Fibroblast of lung (primary cell): ENCODE results near the gene C5orf34. TPM values are rescaled to one million over a fixed set of nuclear protein-coding genes. Genes with fewer than 3 reads are reported as not detected.
A peak's percentile ranks its signal among the peaks of the same experiment; 100 is the strongest.

Experiments used
- DNase-seq, 2 donors: peaks; one replicate each; pipeline versions ENCODE4 v3.0.0 to v3.0.0-alpha.2; 2010; ENCODE audit warnings: low read depth in 2 of 2
- H2AFZ ChIP-seq: 2 replicates; pipeline ENCODE4 v1.5.1; 2012; ENCODE audit warnings: low read length, control low read depth, inconsistent platforms
- H3K27ac ChIP-seq: 2 replicates; pipeline ENCODE4 v1.5.1; 2011; ENCODE audit warnings: low read length, control low read depth; ENCODE audit not compliant: insufficient read depth
- H3K27me3 ChIP-seq: 2 replicates; pipeline ENCODE4 v1.5.1; 2011; ENCODE audit warnings: mild to moderate bottlenecking, low read length; ENCODE audit not compliant: control insufficient read depth, insufficient read depth
- H3K36me3 ChIP-seq: 2 replicates; pipeline ENCODE4 v1.5.1; 2011; ENCODE audit warnings: low read length; ENCODE audit not compliant: control insufficient read depth, insufficient read depth
- H3K4me1 ChIP-seq: 2 replicates; pipeline ENCODE4 v1.5.1; 2011; ENCODE audit warnings: low read length; ENCODE audit not compliant: control insufficient read depth, insufficient read depth; ENCODE audit errors: extremely low read depth
- H3K4me2 ChIP-seq: 2 replicates; pipeline ENCODE4 v1.5.1; 2011; ENCODE audit warnings: low read length, control low read depth; ENCODE audit not compliant: insufficient read depth; ENCODE audit errors: extremely low read depth
- H3K4me3 ChIP-seq, 4 experiments: fragments of 200-600 bp in 1 of 4; sonication (generic) in 1 of 4; replicated peaks in 1 of 4; 2 replicates each; pipeline ENCODE4 v1.5.1; 2011 to 2016; ENCODE audit warnings: low read length in 4 of 4, low read depth in 3 of 4, mild to moderate bottlenecking in 3 of 4, control low read depth in 2 of 4, inconsistent platforms in 1 of 4, mixed read lengths in 1 of 4; ENCODE audit not compliant: insufficient read depth in 1 of 4; ENCODE audit errors: control extremely low read depth in 1 of 4
- H3K79me2 ChIP-seq: 2 replicates; pipeline ENCODE4 v1.5.1; 2012; ENCODE audit warnings: mild to moderate bottlenecking, low read length, inconsistent platforms; ENCODE audit not compliant: control insufficient read depth, insufficient read depth
- H3K9ac ChIP-seq: 2 replicates; pipeline ENCODE4 v1.5.1; 2011; ENCODE audit warnings: mild to moderate bottlenecking, low read length, control low read depth; ENCODE audit not compliant: insufficient read depth
- H3K9me3 ChIP-seq: 2 replicates; pipeline ENCODE4 v1.5.1; 2012; ENCODE audit warnings: low read depth, low read length; ENCODE audit not compliant: control insufficient read depth, insufficient read depth
- H4K20me1 ChIP-seq: 2 replicates; pipeline ENCODE4 v1.5.1; 2011; ENCODE audit warnings: low read length; ENCODE audit not compliant: control insufficient read depth, insufficient read depth; ENCODE audit errors: extremely low read depth
- CTCF ChIP-seq, 2 donors: IDR thresholded peaks in 1 of 2; conservative IDR thresholded peaks in 1 of 2; 1 replicate in 1 of 2; 2 replicates in 1 of 2; pipeline ENCODE4 v1.5.1; 2011 to 2012; ENCODE audit warnings: low read length in 2 of 2, control low read depth in 1 of 2, inconsistent platforms in 1 of 2, low read depth in 1 of 2, mild to moderate bottlenecking in 1 of 2
- EZH2 ChIP-seq: IDR thresholded peaks from 2 replicates; pipeline ENCODE4 v1.5.1; 2012; ENCODE audit warnings: low read length, control low read depth, mild to moderate bottlenecking; ENCODE audit errors: missing control alignments
- polyA plus RNA-seq, 2 donors: library from polyadenylated mRNA; depleted of rRNA in 1 of 2; stranded (reverse) in 1 of 2; unstranded in 1 of 2; fragments of >200 nt; gene quantifications; 2 replicates each; pipeline ENCODE4 v1.2.1, GENCODE V29; 2011 to 2012; ENCODE audit warnings: missing spikeins in 1 of 2
- total RNA-seq: library from RNA; depleted of rRNA; stranded (reverse); fragments of >200 nt; gene quantifications from 2 replicates; pipeline ENCODE4 v1.2.1, GENCODE V29; 2014

C5orf34 gene
- total and polyA plus RNA-seq, 2 donors (not counting 1 experiment from before 2014, with no cell fraction given), result 2.9 to 4.1 TPM

DNA sequence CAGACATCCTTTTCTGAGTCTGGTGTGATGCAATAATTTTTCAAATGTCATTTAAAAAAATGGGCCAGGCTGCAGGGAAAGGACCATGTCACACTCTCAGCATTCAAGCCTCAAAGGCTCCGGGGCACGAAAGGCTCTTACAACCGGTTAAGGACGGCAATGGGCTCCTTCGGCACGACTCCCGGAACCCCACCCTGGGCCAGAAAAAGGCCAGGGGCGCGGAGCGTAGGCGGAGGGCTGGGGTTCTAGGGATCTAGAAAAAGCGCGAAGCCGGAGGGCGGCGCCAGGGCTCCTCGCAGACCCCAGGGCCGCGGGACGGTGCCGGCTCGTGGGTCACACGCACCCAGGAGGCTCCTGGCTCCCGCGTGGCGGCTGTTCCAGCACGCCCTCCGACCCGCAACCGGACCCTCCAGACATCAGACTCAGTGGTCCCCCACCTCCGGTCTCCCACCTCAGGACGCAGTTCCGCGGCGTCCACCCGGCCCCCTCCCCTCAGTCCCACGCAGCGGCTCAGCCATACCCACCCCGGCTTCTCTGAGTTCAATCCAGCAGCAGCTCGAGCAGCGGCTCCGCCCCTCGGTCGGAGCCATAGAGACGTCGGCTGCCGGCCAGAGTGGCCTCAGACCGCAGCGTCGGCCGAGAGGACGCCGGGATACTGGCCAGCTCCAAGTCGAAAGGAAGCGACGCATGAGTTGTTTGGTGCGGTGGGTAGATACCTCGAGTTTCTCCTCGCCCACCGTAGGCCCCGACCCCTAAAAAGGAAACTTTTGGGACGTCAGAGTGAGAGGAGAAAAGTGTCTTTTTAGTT lies 31.4 kb downstream of the C5orf34 start, which contains the start of gene TMEM267:
TSS of gene TMEM267 (minus strand) at position 568 of the 808 bp plus-strand sequence. CDS start 29,896 bp downstream, outside the sequence.
- H3K27ac ChIP-seq, result peak within 1 kb of the TSS; percentile 97
- DNase-seq, result peak; percentile 92 to 94
- no peaks in the 10 kb centered on the region for H3K4me1 ChIP-seq
- H3K4me2 ChIP-seq, result peak within 1 kb of the TSS; percentile 82
- TF ChIP-seq EZH2, result no peak
- TF ChIP-seq CTCF (conservative IDR thresholded peaks at IDR 0.05 in 1 of 2, IDR thresholded peaks at IDR 0.05 in 1 of 2; ENCODE audit: low read depth in 1 of 2, low read length in 2 of 2), result no peak
- no peaks in the 10 kb centered on the region for H3K27me3 ChIP-seq
- no peaks in the 10 kb centered on the region for H3K9me3 ChIP-seq
- H3K9ac ChIP-seq, result peak within 1 kb of the TSS; percentile 91
- no peaks in the 10 kb centered on the region for H4K20me1 ChIP-seq
- peak within 1 kb of the TSS; percentile 76 for H2AFZ ChIP-seq
- no peaks in the 10 kb centered on the region for H3K36me3 ChIP-seq
- H3K79me2 ChIP-seq, result peaks cover 20% of the 10 kb centered on the region
- peak within 1 kb of the TSS; percentile 73 to 92 (median 88) for H3K4me3 ChIP-seq

DNA sequence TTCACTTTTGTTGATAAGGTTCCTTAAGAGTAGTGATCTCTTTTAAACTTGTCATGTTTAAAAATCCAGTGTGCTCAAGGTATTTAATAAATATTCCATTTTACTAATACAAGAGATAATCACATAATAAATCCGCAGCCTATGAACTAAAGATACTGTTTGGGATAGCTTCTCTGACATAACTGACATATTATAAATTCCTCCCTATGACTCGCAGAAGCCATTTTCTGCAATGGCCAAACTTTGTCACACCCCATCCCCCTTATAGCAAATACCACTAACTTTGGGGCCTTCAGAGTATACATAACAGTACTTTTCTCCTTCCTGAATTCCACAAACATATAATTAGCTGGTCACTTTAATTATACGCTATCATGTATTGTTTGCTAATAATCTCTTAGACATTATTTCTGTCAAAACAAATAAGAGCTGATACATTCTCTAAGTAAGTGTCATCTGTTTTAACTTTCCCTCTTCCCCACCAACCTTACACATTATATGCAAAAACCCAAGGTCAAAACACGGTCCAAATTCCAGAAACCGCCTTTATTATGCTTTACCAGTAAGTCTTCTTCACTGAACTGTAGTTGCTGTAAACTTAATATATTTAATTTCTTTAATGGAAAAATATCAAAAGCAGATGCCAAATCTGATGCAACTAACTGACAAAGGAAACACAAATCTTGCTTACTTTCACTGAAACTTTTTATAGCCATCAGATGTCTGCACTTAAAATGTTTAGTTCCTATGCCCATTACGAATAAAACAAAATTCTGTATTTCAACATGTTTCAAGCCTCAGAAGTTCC lies 32.3 kb downstream of the C5orf34 start:
- no peaks in the 10 kb centered on the region for H3K36me3 ChIP-seq
- TF ChIP-seq EZH2, result no peak
- no peak for TF ChIP-seq CTCF (conservative IDR thresholded peaks at IDR 0.05 in 1 of 2, IDR thresholded peaks at IDR 0.05 in 1 of 2; ENCODE audit: low read depth in 1 of 2, low read length in 2 of 2)
- peak overlapping the region; percentile 59 for H2AFZ ChIP-seq
- no peaks in the 10 kb centered on the region for H3K9me3 ChIP-seq
- peak overlapping the region; percentile 82 for H3K4me2 ChIP-seq
- peak; percentile 20 to 51 for DNase-seq
- H3K9ac ChIP-seq, result peak overlapping the region; percentile 91
- no peaks in the 10 kb centered on the region for H4K20me1 ChIP-seq
- H3K4me1 ChIP-seq, result no peaks in the 10 kb centered on the region
- peak overlapping the region; percentile 97 for H3K27ac ChIP-seq
- H3K4me3 ChIP-seq, result peak overlapping the region; percentile 73 to 92 (median 88)
- peaks cover 20% of the 10 kb centered on the region for H3K79me2 ChIP-seq
- H3K27me3 ChIP-seq, result no peaks in the 10 kb centered on the region

DNA sequence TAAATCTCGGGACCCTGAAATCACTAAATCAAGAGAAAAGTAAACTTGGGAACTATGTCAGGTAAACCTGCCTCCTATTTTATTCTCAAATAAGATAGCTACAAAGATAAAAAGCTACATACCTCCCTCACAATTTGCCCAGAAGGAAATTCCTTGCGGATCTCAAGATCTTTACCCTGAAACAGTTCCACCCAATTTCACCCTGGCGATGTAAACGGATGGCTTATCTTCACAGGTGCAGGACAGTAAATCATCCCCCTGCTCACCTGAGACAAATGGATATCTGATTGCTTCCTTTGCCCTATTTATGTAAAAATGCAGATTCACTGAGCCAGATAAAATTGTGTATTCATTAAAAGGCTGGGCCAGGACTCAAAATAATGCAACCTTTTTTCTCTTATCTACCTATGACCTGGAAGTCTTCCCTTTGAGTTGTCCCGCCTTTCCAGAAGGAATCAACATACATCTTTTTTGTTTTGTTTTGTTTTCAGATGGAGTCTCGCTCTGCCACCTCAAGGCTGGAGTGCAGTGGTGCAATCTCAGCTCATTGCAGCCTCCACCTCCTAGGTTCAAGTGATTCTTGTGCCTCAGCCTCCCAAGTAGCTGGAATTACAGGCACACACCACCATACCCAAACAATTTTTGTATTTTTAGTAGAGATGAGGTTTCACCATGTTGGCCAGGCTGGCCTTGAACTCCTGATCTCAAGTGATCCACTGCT lies 45.1 kb downstream of the C5orf34 start:
- no peak overlapping the region for H3K4me2 ChIP-seq
- H3K4me1 ChIP-seq, result no peaks in the 10 kb centered on the region
- H3K4me3 ChIP-seq, result no peak overlapping the region
- DNase-seq, result no peak
- no peak overlapping the region for H3K9ac ChIP-seq
- H4K20me1 ChIP-seq, result no peaks in the 10 kb centered on the region
- no peaks in the 10 kb centered on the region for H3K79me2 ChIP-seq
- no peak overlapping the region for H3K27ac ChIP-seq
- H2AFZ ChIP-seq, result no peak overlapping the region
- H3K9me3 ChIP-seq, result no peaks in the 10 kb centered on the region
- H3K36me3 ChIP-seq, result no peaks in the 10 kb centered on the region
- TF ChIP-seq EZH2 (no peak), CTCF (conservative IDR thresholded peaks at IDR 0.05 in 1 of 2, IDR thresholded peaks at IDR 0.05 in 1 of 2; ENCODE audit: low read depth in 1 of 2, low read length in 2 of 2) (no peak)
- H3K27me3 ChIP-seq, result no peaks in the 10 kb centered on the region
